ENCODE results near the gene MAP2K2. TPM values are rescaled to one million over a fixed set of nuclear protein-coding genes. Genes with fewer than 3 reads are reported as not detected.
A peak's percentile ranks its signal among the peaks of the same experiment; 100 is the strongest.

Gene MAP2K2
- total and polyA plus RNA-seq, 9 of the 15 experiments (the other 6 are each of a cell fraction or from before 2014, with no cell fraction given): 1.0 to 151 (median 58.3) TPM

DNA sequence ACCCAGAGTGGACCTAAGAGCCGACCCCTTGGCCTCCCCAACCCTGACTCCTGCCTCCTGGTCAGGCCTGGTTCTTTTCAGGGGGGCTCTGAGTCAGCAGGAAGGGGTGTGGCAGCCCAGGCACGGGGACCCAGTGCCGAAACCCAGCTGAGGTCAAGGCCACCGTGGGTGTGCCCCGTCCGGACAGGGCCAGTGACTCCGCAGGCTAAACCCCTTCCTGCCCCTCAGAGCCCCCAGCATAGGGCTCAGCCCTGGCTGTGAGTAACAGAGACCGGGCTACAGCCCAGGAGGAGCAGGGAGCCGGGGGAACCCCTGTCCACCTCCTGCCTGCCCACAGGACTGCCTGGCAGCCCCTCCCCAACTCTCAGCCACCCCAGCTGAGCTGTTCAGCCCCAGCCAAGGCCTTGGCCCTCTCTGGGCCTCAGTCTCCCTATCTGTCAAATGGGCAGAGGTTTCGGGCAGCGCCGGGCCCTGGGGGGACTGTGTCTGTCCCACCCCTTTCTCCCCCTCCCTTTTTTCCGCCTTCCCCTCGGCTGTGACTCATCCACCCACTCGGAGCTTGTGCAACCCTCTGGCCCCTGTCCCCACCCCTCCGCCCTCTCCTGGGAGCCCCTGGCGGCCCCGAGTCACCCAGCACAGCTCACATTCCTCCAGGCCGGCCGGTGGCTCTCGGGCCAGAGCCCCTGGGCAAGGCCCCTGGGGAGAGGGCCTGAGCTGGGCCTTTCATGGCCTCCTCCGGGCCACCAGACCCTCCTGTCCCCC, 65.8 kb downstream of the MAP2K2 start (continued):
- TF ChIP-seq, protein P1, sequence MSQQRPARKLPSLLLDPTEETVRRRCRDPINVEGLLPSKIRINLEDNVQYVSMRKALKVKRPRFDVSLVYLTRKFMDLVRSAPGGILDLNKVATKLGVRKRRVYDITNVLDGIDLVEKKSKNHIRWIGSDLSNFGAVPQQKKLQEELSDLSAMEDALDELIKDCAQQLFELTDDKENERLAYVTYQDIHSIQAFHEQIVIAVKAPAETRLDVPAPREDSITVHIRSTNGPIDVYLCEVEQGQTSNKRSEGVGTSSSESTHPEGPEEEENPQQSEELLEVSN (IDR thresholded peaks at IDR 0.05; ENCODE audit: borderline replicate concordance in 1 of 2, extremely low read depth in 1 of 2, insufficient read depth in 1 of 2, insufficient read length in 1 of 2, low read depth in 1 of 2, low read length in 1 of 2, poor library complexity in 1 of 2, severe bottlenecking in 1 of 2): no peak
- TF ChIP-seq PYGO2 (tag; IDR thresholded peaks at IDR 0.05) (no peak), ZEB2 (IDR thresholded peaks at IDR 0.05) (no peak), CCNT2 (IDR thresholded peaks at IDR 0.05; ENCODE audit: borderline replicate concordance, extremely low read depth, insufficient read length, low read depth, low read length) (peak; percentile 45), KLF10 (CRISPR knock-in tag; IDR thresholded peaks at IDR 0.05) (no peak), TCF3 (CRISPR knock-in tag; IDR thresholded peaks at IDR 0.05) (no peak), CEBPG (CRISPR knock-in tag; IDR thresholded peaks at IDR 0.05) (peak; percentile 86), CEBPG (tag; conservative IDR thresholded peaks at IDR 0.05 in 1 of 2, IDR thresholded peaks at IDR 0.05 in 1 of 2) (peak; percentile 9 to 84; a peak in 3 of 4 replicates), ZNF586 (CRISPR knock-in tag; conservative IDR thresholded peaks at IDR 0.05) (no peak), SRSF9 (IDR thresholded peaks at IDR 0.05; ENCODE audit: borderline replicate concordance, low read depth, low read length) (no peak), NFIC (IDR thresholded peaks at IDR 0.05) (peak; percentile 29; the same call in 1 of the 2 replicates), POLR2B (IDR thresholded peaks at IDR 0.05; ENCODE audit: low read depth, partially characterized antibody) (peak; percentile 23)
- TF ChIP-seq, protein P2, sequence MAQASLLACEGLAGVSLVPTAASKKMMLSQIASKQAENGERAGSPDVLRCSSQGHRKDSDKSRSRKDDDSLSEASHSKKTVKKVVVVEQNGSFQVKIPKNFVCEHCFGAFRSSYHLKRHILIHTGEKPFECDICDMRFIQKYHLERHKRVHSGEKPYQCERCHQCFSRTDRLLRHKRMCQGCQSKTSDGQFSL (CRISPR knock-in tag; IDR thresholded peaks at IDR 0.05): no peak; the same call in 1 of the 2 replicates
- TF ChIP-seq, protein P2 (tag; IDR thresholded peaks at IDR 0.05): no peak
- TF ChIP-seq, protein P3, sequence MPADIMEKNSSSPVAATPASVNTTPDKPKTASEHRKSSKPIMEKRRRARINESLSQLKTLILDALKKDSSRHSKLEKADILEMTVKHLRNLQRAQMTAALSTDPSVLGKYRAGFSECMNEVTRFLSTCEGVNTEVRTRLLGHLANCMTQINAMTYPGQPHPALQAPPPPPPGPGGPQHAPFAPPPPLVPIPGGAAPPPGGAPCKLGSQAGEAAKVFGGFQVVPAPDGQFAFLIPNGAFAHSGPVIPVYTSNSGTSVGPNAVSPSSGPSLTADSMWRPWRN (IDR thresholded peaks at IDR 0.05; ENCODE audit: low read depth): no peak
- TF ChIP-seq, protein P4, sequence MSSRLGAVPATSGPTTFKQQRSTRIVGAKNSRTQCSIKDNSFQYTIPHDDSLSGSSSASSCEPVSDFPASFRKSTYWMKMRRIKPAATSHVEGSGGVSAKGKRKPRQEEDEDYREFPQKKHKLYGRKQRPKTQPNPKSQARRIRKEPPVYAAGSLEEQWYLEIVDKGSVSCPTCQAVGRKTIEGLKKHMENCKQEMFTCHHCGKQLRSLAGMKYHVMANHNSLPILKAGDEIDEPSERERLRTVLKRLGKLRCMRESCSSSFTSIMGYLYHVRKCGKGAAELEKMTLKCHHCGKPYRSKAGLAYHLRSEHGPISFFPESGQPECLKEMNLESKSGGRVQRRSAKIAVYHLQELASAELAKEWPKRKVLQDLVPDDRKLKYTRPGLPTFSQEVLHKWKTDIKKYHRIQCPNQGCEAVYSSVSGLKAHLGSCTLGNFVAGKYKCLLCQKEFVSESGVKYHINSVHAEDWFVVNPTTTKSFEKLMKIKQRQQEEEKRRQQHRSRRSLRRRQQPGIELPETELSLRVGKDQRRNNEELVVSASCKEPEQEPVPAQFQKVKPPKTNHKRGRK (tag; IDR thresholded peaks at IDR 0.05): no peak
- TF ChIP-seq, protein P5, sequence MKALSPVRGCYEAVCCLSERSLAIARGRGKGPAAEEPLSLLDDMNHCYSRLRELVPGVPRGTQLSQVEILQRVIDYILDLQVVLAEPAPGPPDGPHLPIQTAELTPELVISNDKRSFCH (CRISPR knock-in tag; IDR thresholded peaks at IDR 0.05): no peak
- TF ChIP-seq, protein P5 (tag; IDR thresholded peaks at IDR 0.05): no peak
- TF ChIP-seq, protein P6, sequence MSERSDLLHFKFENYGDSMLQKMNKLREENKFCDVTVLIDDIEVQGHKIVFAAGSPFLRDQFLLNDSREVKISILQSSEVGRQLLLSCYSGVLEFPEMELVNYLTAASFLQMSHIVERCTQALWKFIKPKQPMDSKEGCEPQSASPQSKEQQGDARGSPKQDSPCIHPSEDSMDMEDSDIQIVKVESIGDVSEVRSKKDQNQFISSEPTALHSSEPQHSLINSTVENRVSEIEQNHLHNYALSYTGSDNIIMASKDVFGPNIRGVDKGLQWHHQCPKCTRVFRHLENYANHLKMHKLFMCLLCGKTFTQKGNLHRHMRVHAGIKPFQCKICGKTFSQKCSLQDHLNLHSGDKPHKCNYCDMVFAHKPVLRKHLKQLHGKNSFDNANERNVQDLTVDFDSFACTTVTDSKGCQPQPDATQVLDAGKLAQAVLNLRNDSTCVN (CRISPR knock-in tag; IDR thresholded peaks at IDR 0.05): no peak
- TF ChIP-seq, protein P7, sequence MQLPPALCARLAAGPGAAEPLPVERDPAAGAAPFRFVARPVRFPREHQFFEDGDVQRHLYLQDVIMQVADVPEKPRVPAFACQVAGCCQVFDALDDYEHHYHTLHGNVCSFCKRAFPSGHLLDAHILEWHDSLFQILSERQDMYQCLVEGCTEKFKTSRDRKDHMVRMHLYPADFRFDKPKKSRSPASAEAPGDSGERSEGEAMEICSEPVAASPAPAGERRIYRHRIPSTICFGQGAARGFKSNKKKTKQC (CRISPR knock-in tag; IDR thresholded peaks at IDR 0.05): no peak
